Measurements from ENCODE around the gene GPRIN2.

Gene GPRIN2

GRCh38 chr10:46528675-46529615 is 27.5 kb downstream of the GPRIN2 start:
- H3K27me3 ChIP-seq (ENCODE audit: insufficient read depth, insufficient read length), result no peaks in the 10 kb centered on the region
- TF ChIP-seq ZNF274 (IDR thresholded peaks at IDR 0.05; ENCODE audit: low read depth, low read length) (no peak), YY1 (IDR thresholded peaks at IDR 0.05; ENCODE audit: insufficient read depth, insufficient read length) (no peak), SUZ12 (IDR thresholded peaks at IDR 0.05; ENCODE audit: extremely low read depth, insufficient read depth, insufficient read length) (no peak)

GRCh38 chr10:46528171-46528671 is 28.2 kb downstream of the GPRIN2 start:
- no peaks in the 10 kb centered on the region for H3K27me3 ChIP-seq (ENCODE audit: insufficient read depth, insufficient read length)
- no peak for TF ChIP-seq ZNF274 (IDR thresholded peaks at IDR 0.05; ENCODE audit: low read depth, low read length)
- TF ChIP-seq YY1 (IDR thresholded peaks at IDR 0.05; ENCODE audit: insufficient read depth, insufficient read length), result no peak
- TF ChIP-seq SUZ12 (IDR thresholded peaks at IDR 0.05; ENCODE audit: extremely low read depth, insufficient read depth, insufficient read length), result no peak
- no peak overlapping the region for H3K9ac ChIP-seq (ENCODE audit: insufficient read length, low read depth)
- H3K4me1 ChIP-seq (ENCODE audit: insufficient read depth, insufficient read length), result peaks cover 4% of the 10 kb centered on the region
- H3K9me3 ChIP-seq (ENCODE audit: insufficient read depth, low read length), result no peaks in the 10 kb centered on the region
- no peak overlapping the region for H3K4me3 ChIP-seq (ENCODE audit: insufficient read length, low read depth)
- DNase-seq (ENCODE audit: low read depth, low spot score), result no peak
- H3K36me3 ChIP-seq (ENCODE audit: insufficient read depth, insufficient read length, low read length), result no peaks in the 10 kb centered on the region

More at GRCh38 chr10:46528675-46529615, 27.5 kb downstream of the GPRIN2 start:
- H3K9me3 ChIP-seq (ENCODE audit: insufficient read depth, low read length), result no peaks in the 10 kb centered on the region
- H3K9ac ChIP-seq (ENCODE audit: insufficient read length, low read depth), result no peak overlapping the region
- no peak overlapping the region for H3K4me3 ChIP-seq (ENCODE audit: insufficient read length, low read depth)
- H3K36me3 ChIP-seq (ENCODE audit: insufficient read depth, insufficient read length, low read length), result no peaks in the 10 kb centered on the region
- DNase-seq (ENCODE audit: low read depth, low spot score), result no peak
- H3K4me1 ChIP-seq (ENCODE audit: insufficient read depth, insufficient read length), result peaks cover 4% of the 10 kb centered on the region

- no peak for DNase-seq (ENCODE audit: low read depth, low spot score)
- Histone ChIP-seq H3K36me3 (ENCODE audit: insufficient read depth, insufficient read length, low read length) (no peaks in the 10 kb centered on the region), H3K9ac (ENCODE audit: insufficient read length, low read depth) (no peak overlapping the region)
Measured at GRCh38 chr10:46527241-46527811, 29.1 kb downstream of the GPRIN2 start.

GRCh38 chr10:46526682-46527038 is 29.8 kb downstream of the GPRIN2 start:
- no peak for TF ChIP-seq ZNF274 (IDR thresholded peaks at IDR 0.05; ENCODE audit: low read depth, low read length)
- peaks cover 4% of the 10 kb centered on the region for H3K4me1 ChIP-seq (ENCODE audit: insufficient read depth, insufficient read length)

More at GRCh38 chr10:46527241-46527811, 29.1 kb downstream of the GPRIN2 start:
- no peaks in the 10 kb centered on the region for H3K9me3 ChIP-seq (ENCODE audit: insufficient read depth, low read length)
- H3K27me3 ChIP-seq (ENCODE audit: insufficient read depth, insufficient read length), result no peaks in the 10 kb centered on the region
- no peak overlapping the region for H3K4me3 ChIP-seq (ENCODE audit: insufficient read length, low read depth)
- TF ChIP-seq SUZ12 (IDR thresholded peaks at IDR 0.05; ENCODE audit: extremely low read depth, insufficient read depth, insufficient read length), result no peak
- TF ChIP-seq YY1 (IDR thresholded peaks at IDR 0.05; ENCODE audit: insufficient read depth, insufficient read length), result no peak
- no peak for TF ChIP-seq ZNF274 (IDR thresholded peaks at IDR 0.05; ENCODE audit: low read depth, low read length)
- peaks cover 4% of the 10 kb centered on the region for H3K4me1 ChIP-seq (ENCODE audit: insufficient read depth, insufficient read length)

GRCh38 chr10:46525824-46526681 is 30.4 kb downstream of the GPRIN2 start:
- Histone ChIP-seq H3K9me3 (ENCODE audit: insufficient read depth, low read length) (no peaks in the 10 kb centered on the region), H3K9ac (ENCODE audit: insufficient read length, low read depth) (no peak overlapping the region), H3K4me3 (ENCODE audit: insufficient read length, low read depth) (no peak overlapping the region), H3K36me3 (ENCODE audit: insufficient read depth, insufficient read length, low read length) (no peaks in the 10 kb centered on the region), H3K4me1 (ENCODE audit: insufficient read depth, insufficient read length) (peaks cover 4% of the 10 kb centered on the region), H3K27me3 (ENCODE audit: insufficient read depth, insufficient read length) (no peaks in the 10 kb centered on the region)
- no peak for DNase-seq (ENCODE audit: low read depth, low spot score)
- no peak for TF ChIP-seq SUZ12 (IDR thresholded peaks at IDR 0.05; ENCODE audit: extremely low read depth, insufficient read depth, insufficient read length)
- no peak for TF ChIP-seq ZNF274 (IDR thresholded peaks at IDR 0.05; ENCODE audit: low read depth, low read length)
- TF ChIP-seq YY1 (IDR thresholded peaks at IDR 0.05; ENCODE audit: insufficient read depth, insufficient read length), result no peak

More at GRCh38 chr10:46526682-46527038, 29.8 kb downstream of the GPRIN2 start:
- Histone ChIP-seq H3K4me3 (ENCODE audit: insufficient read length, low read depth) (no peak overlapping the region), H3K9ac (ENCODE audit: insufficient read length, low read depth) (no peak overlapping the region), H3K27me3 (ENCODE audit: insufficient read depth, insufficient read length) (no peaks in the 10 kb centered on the region), H3K9me3 (ENCODE audit: insufficient read depth, low read length) (no peaks in the 10 kb centered on the region), H3K36me3 (ENCODE audit: insufficient read depth, insufficient read length, low read length) (no peaks in the 10 kb centered on the region)
- DNase-seq (ENCODE audit: low read depth, low spot score), result no peak

GRCh38 chr10:46525177-46525823 is 31.2 kb downstream of the GPRIN2 start:
- Histone ChIP-seq H3K4me1 (ENCODE audit: insufficient read depth, insufficient read length) (peaks cover 4% of the 10 kb centered on the region), H3K9ac (ENCODE audit: insufficient read length, low read depth) (no peak overlapping the region), H3K27me3 (ENCODE audit: insufficient read depth, insufficient read length) (no peaks in the 10 kb centered on the region), H3K4me3 (ENCODE audit: insufficient read length, low read depth) (no peak overlapping the region), H3K36me3 (ENCODE audit: insufficient read depth, insufficient read length, low read length) (no peaks in the 10 kb centered on the region), H3K9me3 (ENCODE audit: insufficient read depth, low read length) (no peaks in the 10 kb centered on the region)
- TF ChIP-seq SUZ12 (IDR thresholded peaks at IDR 0.05; ENCODE audit: extremely low read depth, insufficient read depth, insufficient read length), result no peak
- no peak for TF ChIP-seq YY1 (IDR thresholded peaks at IDR 0.05; ENCODE audit: insufficient read depth, insufficient read length)
- no peak for TF ChIP-seq ZNF274 (IDR thresholded peaks at IDR 0.05; ENCODE audit: low read depth, low read length)
- DNase-seq (ENCODE audit: low read depth, low spot score), result no peak

Measured in NT2/D1 (cell line).